ENCODE measurements around the gene GPX7.

The GPX7 gene

GRCh38 chr1:52600533-52601179 is 1.5 kb upstream of the GPX7 start:
- peaks cover 0 to 3% of the 10 kb centered on the region in 2 donors for H3K27me3 ChIP-seq (ENCODE audit: control insufficient read depth in 2 of 2, insufficient read depth in 2 of 2, low read length in 2 of 2)
- no peaks in the 10 kb centered on the region for H3K9me3 ChIP-seq (ENCODE audit: control insufficient read depth in 2 of 2, low read length in 2 of 2)
- H3K36me3 ChIP-seq (ENCODE audit: control insufficient read depth in 2 of 2, insufficient read depth in 2 of 2, low read length in 2 of 2): no peaks in the 10 kb centered on the region
- H3K4me3 ChIP-seq (ENCODE audit: low read length in 2 of 2): no peak overlapping the region
- H3K4me1 ChIP-seq (ENCODE audit: control insufficient read depth in 2 of 2, insufficient read depth in 2 of 2, low read length in 2 of 2): peaks cover 9 to 10% of the 10 kb centered on the region in 2 donors
- H3K9ac ChIP-seq (ENCODE audit: low read depth in 1 of 2, low read length in 2 of 2): no peak overlapping the region
- no peak overlapping the region for H3K27ac ChIP-seq (ENCODE audit: low read depth in 2 of 2, low read length in 2 of 2)

GRCh38 chr1:52601519-52601918 is 652 bp upstream of the GPX7 start:
- Histone ChIP-seq H3K4me1 (ENCODE audit: control insufficient read depth in 2 of 2, insufficient read depth in 2 of 2, low read length in 2 of 2) (peaks cover 9 to 10% of the 10 kb centered on the region in 2 donors), H3K27ac (ENCODE audit: low read depth in 2 of 2, low read length in 2 of 2) (no peak overlapping the region), H3K27me3 (ENCODE audit: control insufficient read depth in 2 of 2, insufficient read depth in 2 of 2, low read length in 2 of 2) (peaks cover 0 to 3% of the 10 kb centered on the region in 2 donors), H3K4me3 (ENCODE audit: low read length in 2 of 2) (peak overlapping the region; percentile 62 to 67), H3K9me3 (ENCODE audit: control insufficient read depth in 2 of 2, low read length in 2 of 2) (no peaks in the 10 kb centered on the region), H3K36me3 (ENCODE audit: control insufficient read depth in 2 of 2, insufficient read depth in 2 of 2, low read length in 2 of 2) (no peaks in the 10 kb centered on the region), H3K9ac (ENCODE audit: low read depth in 1 of 2, low read length in 2 of 2) (peak overlapping the region; percentile 66 to 80)

- Histone ChIP-seq H3K9me3 (ENCODE audit: control insufficient read depth in 2 of 2, low read length in 2 of 2) (no peaks in the 10 kb centered on the region), H3K27ac (ENCODE audit: low read depth in 2 of 2, low read length in 2 of 2) (peak overlapping the region; percentile 23 to 45), H3K4me1 (ENCODE audit: control insufficient read depth in 2 of 2, insufficient read depth in 2 of 2, low read length in 2 of 2) (peaks cover 9 to 10% of the 10 kb centered on the region in 2 donors), H3K27me3 (ENCODE audit: control insufficient read depth in 2 of 2, insufficient read depth in 2 of 2, low read length in 2 of 2) (peaks cover 0 to 3% of the 10 kb centered on the region in 2 donors), H3K4me3 (ENCODE audit: low read length in 2 of 2) (peak overlapping the region; percentile 62 to 67), H3K9ac (ENCODE audit: low read depth in 1 of 2, low read length in 2 of 2) (peak overlapping the region; percentile 43 to 66), H3K36me3 (ENCODE audit: control insufficient read depth in 2 of 2, insufficient read depth in 2 of 2, low read length in 2 of 2) (peaks cover 0 to 4% of the 10 kb centered on the region in 2 donors)
Measured at GRCh38 chr1:52602856-52603600, 857 bp downstream of the GPX7 start.

- H3K27me3 ChIP-seq (ENCODE audit: control insufficient read depth in 2 of 2, insufficient read depth in 2 of 2, low read length in 2 of 2): peaks cover 0 to 3% of the 10 kb centered on the region in 2 donors
- peaks cover 0 to 4% of the 10 kb centered on the region in 2 donors for H3K36me3 ChIP-seq (ENCODE audit: control insufficient read depth in 2 of 2, insufficient read depth in 2 of 2, low read length in 2 of 2)
- no peaks in the 10 kb centered on the region for H3K9me3 ChIP-seq (ENCODE audit: control insufficient read depth in 2 of 2, low read length in 2 of 2)
- H3K9ac ChIP-seq (ENCODE audit: low read depth in 1 of 2, low read length in 2 of 2): no peak overlapping the region
- peak overlapping the region in 1 of 2 donors; percentile 10 for H3K4me3 ChIP-seq (ENCODE audit: low read length in 2 of 2)
- H3K4me1 ChIP-seq (ENCODE audit: control insufficient read depth in 2 of 2, insufficient read depth in 2 of 2, low read length in 2 of 2): peaks cover 9 to 10% of the 10 kb centered on the region in 2 donors
- no peak overlapping the region for H3K27ac ChIP-seq (ENCODE audit: low read depth in 2 of 2, low read length in 2 of 2)
Measured at GRCh38 chr1:52603630-52604029, 1.5 kb downstream of the GPX7 start.

GRCh38 chr1:52604063-52604770 is 2.0 kb downstream of the GPX7 start:
- no peak overlapping the region for H3K27ac ChIP-seq (ENCODE audit: low read depth in 2 of 2, low read length in 2 of 2)
- no peak overlapping the region for H3K9ac ChIP-seq (ENCODE audit: low read depth in 1 of 2, low read length in 2 of 2)
- peaks cover 9 to 10% of the 10 kb centered on the region in 2 donors for H3K4me1 ChIP-seq (ENCODE audit: control insufficient read depth in 2 of 2, insufficient read depth in 2 of 2, low read length in 2 of 2)
- H3K9me3 ChIP-seq (ENCODE audit: control insufficient read depth in 2 of 2, low read length in 2 of 2): no peaks in the 10 kb centered on the region
- peaks cover 0 to 4% of the 10 kb centered on the region in 2 donors for H3K36me3 ChIP-seq (ENCODE audit: control insufficient read depth in 2 of 2, insufficient read depth in 2 of 2, low read length in 2 of 2)
- H3K27me3 ChIP-seq (ENCODE audit: control insufficient read depth in 2 of 2, insufficient read depth in 2 of 2, low read length in 2 of 2): peaks cover 0 to 3% of the 10 kb centered on the region in 2 donors
- no peak overlapping the region for H3K4me3 ChIP-seq (ENCODE audit: low read length in 2 of 2)

- H3K4me1 ChIP-seq (ENCODE audit: control insufficient read depth in 2 of 2, insufficient read depth in 2 of 2, low read length in 2 of 2): no peaks in the 10 kb centered on the region
- H3K27ac ChIP-seq (ENCODE audit: low read depth in 2 of 2, low read length in 2 of 2): no peak overlapping the region
- no peaks in the 10 kb centered on the region for H3K9me3 ChIP-seq (ENCODE audit: control insufficient read depth in 2 of 2, low read length in 2 of 2)
- H3K4me3 ChIP-seq (ENCODE audit: low read length in 2 of 2): no peak overlapping the region
- no peak overlapping the region for H3K9ac ChIP-seq (ENCODE audit: low read depth in 1 of 2, low read length in 2 of 2)
- no peaks in the 10 kb centered on the region for H3K27me3 ChIP-seq (ENCODE audit: control insufficient read depth in 2 of 2, insufficient read depth in 2 of 2, low read length in 2 of 2)
- no peaks in the 10 kb centered on the region for H3K36me3 ChIP-seq (ENCODE audit: control insufficient read depth in 2 of 2, insufficient read depth in 2 of 2, low read length in 2 of 2)
Measured at GRCh38 chr1:52613636-52614373, 11.6 kb downstream of the GPX7 start.

GRCh38 chr1:52614671-52615070 is 12.5 kb downstream of the GPX7 start:
- no peaks in the 10 kb centered on the region for H3K9me3 ChIP-seq (ENCODE audit: control insufficient read depth in 2 of 2, low read length in 2 of 2)
- no peaks in the 10 kb centered on the region for H3K27me3 ChIP-seq (ENCODE audit: control insufficient read depth in 2 of 2, insufficient read depth in 2 of 2, low read length in 2 of 2)
- no peak overlapping the region for H3K4me3 ChIP-seq (ENCODE audit: low read length in 2 of 2)
- no peaks in the 10 kb centered on the region for H3K4me1 ChIP-seq (ENCODE audit: control insufficient read depth in 2 of 2, insufficient read depth in 2 of 2, low read length in 2 of 2)
- H3K36me3 ChIP-seq (ENCODE audit: control insufficient read depth in 2 of 2, insufficient read depth in 2 of 2, low read length in 2 of 2): no peaks in the 10 kb centered on the region
- H3K9ac ChIP-seq (ENCODE audit: low read depth in 1 of 2, low read length in 2 of 2): no peak overlapping the region
- H3K27ac ChIP-seq (ENCODE audit: low read depth in 2 of 2, low read length in 2 of 2): no peak overlapping the region

GRCh38 chr1:52615489-52616042 is 13.4 kb downstream of the GPX7 start:
- no peaks in the 10 kb centered on the region for H3K4me1 ChIP-seq (ENCODE audit: control insufficient read depth in 2 of 2, insufficient read depth in 2 of 2, low read length in 2 of 2)
- H3K9me3 ChIP-seq (ENCODE audit: control insufficient read depth in 2 of 2, low read length in 2 of 2): no peaks in the 10 kb centered on the region
- H3K4me3 ChIP-seq (ENCODE audit: low read length in 2 of 2): no peak overlapping the region
- H3K27me3 ChIP-seq (ENCODE audit: control insufficient read depth in 2 of 2, insufficient read depth in 2 of 2, low read length in 2 of 2): no peaks in the 10 kb centered on the region
- H3K9ac ChIP-seq (ENCODE audit: low read depth in 1 of 2, low read length in 2 of 2): no peak overlapping the region
- H3K36me3 ChIP-seq (ENCODE audit: control insufficient read depth in 2 of 2, insufficient read depth in 2 of 2, low read length in 2 of 2): no peaks in the 10 kb centered on the region
- H3K27ac ChIP-seq (ENCODE audit: low read depth in 2 of 2, low read length in 2 of 2): no peak overlapping the region

GRCh38 chr1:52621950-52622349 is 19.8 kb downstream of the GPX7 start:
- H3K27me3 ChIP-seq (ENCODE audit: control insufficient read depth in 2 of 2, insufficient read depth in 2 of 2, low read length in 2 of 2): no peaks in the 10 kb centered on the region

More at GRCh38 chr1:52621950-52622349, 19.8 kb downstream of the GPX7 start:
- no peaks in the 10 kb centered on the region for H3K36me3 ChIP-seq (ENCODE audit: control insufficient read depth in 2 of 2, insufficient read depth in 2 of 2, low read length in 2 of 2)
- H3K9me3 ChIP-seq (ENCODE audit: control insufficient read depth in 2 of 2, low read length in 2 of 2): no peaks in the 10 kb centered on the region
- H3K4me1 ChIP-seq (ENCODE audit: control insufficient read depth in 2 of 2, insufficient read depth in 2 of 2, low read length in 2 of 2): no peaks in the 10 kb centered on the region
- no peak overlapping the region for H3K27ac ChIP-seq (ENCODE audit: low read depth in 2 of 2, low read length in 2 of 2)
- no peak overlapping the region for H3K4me3 ChIP-seq (ENCODE audit: low read length in 2 of 2)
- no peak overlapping the region for H3K9ac ChIP-seq (ENCODE audit: low read depth in 1 of 2, low read length in 2 of 2)
